Left ventricle myocardium superior (tissue), 1 donor: Measurements from ENCODE around the gene SKAP1. TPM values are rescaled to one million over a fixed set of nuclear protein-coding genes. Genes with fewer than 3 reads are reported as not detected.
A peak's percentile ranks its signal among the peaks of the same experiment; 100 is the strongest.

ENCODE experiments used
- ATAC-seq: fragments of 200-7000 bp; cut with Tn5 transposase; one replicate; pipeline ENCODE4 v1.9.1; 2020; ENCODE audit warnings: mild to moderate bottlenecking, moderate library complexity
- DNase-seq: peaks from one replicate; pipeline ENCODE4 v3.0.0-alpha.2; 2020
- intact Hi-C: fragments of 100-400 bp; cut with micrococcal nuclease; formaldehyde crosslinking; loops from one replicate; pipeline ENCODE4 v1.11.0; 2022
- long read RNA-seq: library from polyadenylated mRNA; unstranded; transcript quantifications from one replicate; pipeline ENCODE4 v2.0.0, GENCODE V29; 2021
- total RNA-seq: library from RNA; stranded (reverse); fragmentation: NEBNext Ultra II Directional; extraction: Animal tissue kit (Norgen Biotek cat#: 25700); gene quantifications from one replicate; pipeline ENCODE4 v1.2.1, GENCODE V29; 2021
- donor health status: DM: no; HTN: yes; CAD: no; lungs with severe emphysema.

Gene SKAP1
- total RNA-seq = 0.27 TPM
- long read RNA-seq, partial matches to known transcripts = 0 of 1 reads
- long read RNA-seq, other reads (novel, unspliced or antisense) = 1 of 1 reads

- intact Hi-C loops = no loop called here
- no peak for ATAC-seq
- DNase-seq = peak; percentile 31
Observed at GRCh38 chr17:48429638-48430586, at the start of gene SKAP1. Gene SKAP1 (minus strand): TSS chr17:48430214.

- no peak for DNase-seq
Observed at GRCh38 chr17:48479014-48479402, 49.0 kb upstream of the SKAP1 start.

GRCh38 chr17:48478224-48479013, 48.4 kb upstream of the SKAP1 start:
- DNase-seq (no peak), ATAC-seq (no peak)
- intact Hi-C loops = no loop called here

More at GRCh38 chr17:48479014-48479402, 49.0 kb upstream of the SKAP1 start:
- no peak for ATAC-seq
- intact Hi-C loops = no loop called here

GRCh38 chr17:48477221-48477620, 47.2 kb upstream of the SKAP1 start:
- intact Hi-C loops = no loop called here
- DNase-seq (no peak), ATAC-seq (no peak)

GRCh38 chr17:48472411-48473281, 42.6 kb upstream of the SKAP1 start:
- ATAC-seq = no peak
- no peak for DNase-seq
- intact Hi-C loops = no loop called here

DNA sequence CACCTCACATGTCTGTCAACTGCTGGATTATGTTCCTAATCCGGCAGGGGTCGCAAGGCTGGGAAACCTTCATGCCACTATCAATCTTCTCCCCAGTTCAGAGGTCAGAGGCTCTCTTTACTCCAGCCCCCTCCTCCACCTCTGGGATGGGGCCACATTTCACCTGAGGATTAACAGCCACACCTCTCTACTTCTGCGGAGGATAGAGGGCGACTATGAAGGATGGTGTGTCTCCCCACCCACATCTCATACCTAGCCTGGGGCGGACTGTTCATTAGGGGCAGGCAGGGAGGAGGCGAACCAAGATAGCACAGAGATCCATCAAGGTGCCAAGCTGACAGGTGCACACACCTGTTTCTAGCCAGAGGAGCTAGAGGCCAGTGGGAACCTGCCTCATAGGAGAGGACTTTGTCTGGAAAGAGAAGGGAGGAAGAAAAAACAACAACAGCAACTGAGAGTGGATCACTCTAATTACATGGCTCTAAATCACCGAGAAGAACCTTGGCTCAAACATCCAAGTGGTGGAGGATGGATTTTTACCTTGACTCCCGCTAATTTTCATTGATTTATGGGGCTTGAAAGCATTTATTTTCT, 41.9 kb upstream of the SKAP1 start:
- ATAC-seq (no peak), DNase-seq (no peak)
- intact Hi-C loops = no loop called here

- ATAC-seq = no peak
- intact Hi-C loops = no loop called here
- DNase-seq = no peak
Observed at GRCh38 chr17:48470388-48471034, 40.5 kb upstream of the SKAP1 start.

DNA sequence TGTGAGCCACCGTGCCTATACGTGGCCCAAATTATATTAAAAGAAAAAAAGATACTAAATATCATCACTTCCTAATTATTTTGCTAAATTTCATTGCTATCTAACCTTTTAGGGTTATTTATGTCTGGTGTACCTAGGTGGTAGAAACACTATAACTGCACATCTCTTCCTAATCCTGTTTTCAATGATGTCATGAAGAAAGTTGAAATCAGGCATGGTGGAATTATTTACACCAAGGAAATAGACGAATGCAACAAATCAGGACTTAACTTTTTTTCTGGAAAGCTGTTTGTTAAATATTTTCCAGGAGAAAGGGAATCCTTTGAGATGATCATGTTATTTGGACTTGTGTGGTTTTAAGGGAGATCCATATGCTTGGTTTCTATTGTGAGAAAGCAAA, 39.2 kb upstream of the SKAP1 start:
- intact Hi-C loops = no loop called here
- DNase-seq = no peak
- no peak for ATAC-seq

GRCh38 chr17:48468299-48468698, 38.3 kb upstream of the SKAP1 start:
- DNase-seq (no peak), ATAC-seq (no peak)
- intact Hi-C loops = no loop called here

DNA sequence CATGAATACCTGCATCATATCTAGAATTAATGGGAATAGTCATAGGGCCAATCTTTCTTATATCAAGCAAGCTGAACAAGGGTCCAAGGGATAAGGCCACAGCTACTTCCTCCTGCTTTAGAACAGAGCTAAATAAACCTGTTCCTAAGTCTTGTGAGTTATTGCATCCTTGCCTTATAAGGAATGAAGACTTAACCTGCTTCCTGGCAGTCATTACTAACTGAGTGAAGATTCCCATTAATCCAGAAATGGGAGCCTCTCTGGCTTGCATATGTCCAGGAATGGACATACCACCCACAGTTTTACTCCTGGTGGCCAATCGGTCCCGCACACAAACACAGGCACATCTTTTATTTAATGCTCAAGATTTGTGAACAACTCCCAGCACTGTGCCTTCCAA, 35.9 kb upstream of the SKAP1 start:
- ATAC-seq = no peak
- intact Hi-C loops = no loop called here

GRCh38 chr17:48463526-48463925, 33.5 kb upstream of the SKAP1 start:
- ATAC-seq (no peak), DNase-seq (no peak)
- intact Hi-C loops = no loop called here

More for the DNA sequence above, 35.9 kb upstream of the SKAP1 start:
- DNase-seq = no peak

DNA sequence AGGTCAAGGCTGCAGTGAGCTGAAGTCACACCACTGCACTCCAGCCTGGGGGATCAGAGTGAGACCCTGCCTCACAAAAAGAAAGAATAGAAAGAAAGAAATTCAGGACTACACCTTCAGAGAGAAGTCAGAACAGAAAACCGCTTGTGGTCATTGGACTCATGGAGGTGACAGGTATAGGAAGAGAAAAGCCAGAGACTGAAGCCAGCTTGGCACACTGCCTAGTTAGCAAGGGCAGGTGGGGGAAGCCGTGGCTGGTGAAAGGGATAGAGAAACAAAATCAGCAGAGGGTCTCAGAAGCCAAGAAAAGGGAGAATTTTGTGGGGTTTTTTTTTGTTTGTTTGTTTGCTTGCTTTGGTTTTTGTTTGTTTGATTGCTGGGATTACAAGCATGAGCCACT, 32.9 kb upstream of the SKAP1 start:
- ATAC-seq (no peak), DNase-seq (no peak)
- intact Hi-C loops = no loop called here

DNA sequence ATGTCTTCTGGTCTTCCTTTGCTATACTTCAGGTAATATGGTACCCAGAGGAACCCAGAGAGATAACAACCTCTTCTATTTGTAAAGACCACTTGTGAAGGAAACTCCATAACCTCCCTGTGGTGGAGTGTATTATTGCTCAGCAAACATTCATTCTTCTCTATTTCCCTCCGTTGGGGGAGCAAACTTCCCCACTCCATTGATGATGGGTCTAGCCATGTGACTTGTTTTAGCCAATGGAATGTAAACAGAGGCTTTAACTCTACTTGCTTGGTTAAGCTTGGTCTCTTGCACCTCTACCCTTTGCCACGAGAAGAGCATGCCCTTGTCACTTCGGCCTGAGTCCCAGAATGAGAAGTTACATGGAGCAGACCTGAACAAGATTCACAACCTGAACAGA, 30.0 kb upstream of the SKAP1 start:
- no peak for DNase-seq
- intact Hi-C loops = no loop called here
- no peak for ATAC-seq

DNA sequence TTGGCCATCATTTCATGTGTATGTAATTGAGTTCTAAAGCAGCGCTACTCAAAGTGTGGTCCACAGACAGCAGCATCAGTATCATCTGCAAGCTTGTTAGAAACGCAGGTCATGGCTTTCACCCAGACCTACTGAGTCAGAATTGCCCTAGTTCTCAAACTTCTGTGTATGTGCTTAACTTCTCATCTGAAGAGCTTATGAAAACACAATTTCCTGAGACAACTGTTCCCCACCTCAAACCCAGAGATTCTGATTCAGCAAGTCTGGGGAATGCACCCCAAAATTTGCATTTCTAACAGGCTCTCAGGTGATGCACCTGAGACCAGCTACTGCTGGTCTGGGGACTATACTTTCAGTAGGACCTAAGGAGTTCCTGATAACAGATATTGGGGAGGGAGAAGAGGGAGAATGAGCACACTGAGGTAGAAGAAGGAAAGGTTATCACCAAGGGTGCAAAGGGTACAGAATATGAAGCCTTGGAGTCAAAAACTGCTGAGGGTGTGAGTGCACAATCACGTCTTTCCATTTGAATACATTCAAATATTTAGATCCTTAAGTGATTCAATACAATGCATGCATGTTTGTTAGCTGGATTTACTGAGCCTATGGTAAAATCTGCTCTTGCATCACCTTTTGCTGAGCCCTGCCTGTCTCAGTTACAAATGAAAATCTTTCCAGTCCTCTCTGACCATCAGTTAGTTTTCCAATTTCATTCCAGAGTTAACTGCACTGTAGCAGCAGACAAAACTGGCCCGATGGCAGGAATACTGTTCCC, 29.2 kb upstream of the SKAP1 start:
- ATAC-seq (no peak), DNase-seq (no peak)
- intact Hi-C loops = no loop called here

GRCh38 chr17:48457080-48457836, 27.2 kb upstream of the SKAP1 start:
- ATAC-seq (peak; percentile 79), DNase-seq (peak; percentile 65)
- intact Hi-C loops = no loop called here

- intact Hi-C loops = no loop called here
- DNase-seq = no peak
- ATAC-seq = no peak
Observed at GRCh38 chr17:48456589-48456988, 26.6 kb upstream of the SKAP1 start.

GRCh38 chr17:48455791-48456190, 25.8 kb upstream of the SKAP1 start:
- intact Hi-C loops = no loop called here

More at GRCh38 chr17:48455791-48456190, 25.8 kb upstream of the SKAP1 start:
- DNase-seq (no peak), ATAC-seq (no peak)
